Right forelimb (tissue), 1 donor: ENCODE data around the gene LRRC42.

ENCODE experiments used
- DNase-seq: peaks from one replicate; pipeline ENCODE4 v3.0.0-alpha.2; 2018

LRRC42 gene

DNA sequence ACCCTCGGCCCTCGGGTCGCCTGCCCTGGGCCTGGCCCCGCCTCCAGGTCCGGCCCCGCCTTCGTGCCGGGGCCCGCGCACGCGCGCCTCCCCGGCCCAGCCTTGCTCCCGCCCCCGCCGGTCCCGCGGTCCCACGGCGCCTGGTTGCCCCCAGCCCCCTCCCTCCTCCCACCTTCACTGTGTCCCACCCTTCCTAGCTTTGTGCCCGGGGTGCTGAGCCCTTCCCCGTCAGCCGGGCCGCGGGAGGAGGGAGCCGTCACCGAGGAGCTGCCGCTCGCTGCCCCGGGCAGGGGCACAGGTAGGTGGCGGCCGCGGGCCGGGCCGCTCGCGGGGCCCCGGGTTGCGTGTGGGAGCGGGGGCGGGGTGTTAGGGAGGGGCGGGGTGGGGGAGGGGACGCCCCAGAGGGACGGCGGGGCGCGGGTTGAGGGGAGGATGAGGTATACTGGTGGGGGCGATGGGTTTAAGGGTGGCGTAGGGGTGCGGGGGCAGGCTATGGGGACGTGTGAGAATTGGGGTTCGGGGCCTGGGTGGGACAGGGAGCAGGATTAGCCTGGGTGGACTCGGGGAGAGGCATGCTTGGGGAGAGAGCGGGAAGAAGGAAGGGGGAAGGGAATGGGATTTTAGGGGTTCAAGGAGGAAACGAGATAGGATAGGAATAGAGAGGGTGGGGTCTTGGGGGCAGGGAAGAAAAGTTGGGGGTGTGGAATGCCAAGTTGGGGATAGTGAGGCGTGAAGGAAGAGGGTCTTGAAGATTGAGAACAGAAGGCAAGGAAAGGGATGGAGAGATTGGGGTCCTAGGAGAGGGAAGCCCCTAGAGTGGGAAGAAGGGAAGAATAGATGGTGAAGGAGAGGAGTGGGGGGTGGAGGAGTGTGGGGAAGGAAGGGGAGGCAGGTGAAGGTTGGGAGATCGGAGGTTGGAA is at the start of gene LRRC42:
LRRC42 (plus strand) TSS at position 99 of the 920 bp plus-strand sequence. CDS start 5,650 bp downstream, outside the sequence.
- no peak for DNase-seq

DNA sequence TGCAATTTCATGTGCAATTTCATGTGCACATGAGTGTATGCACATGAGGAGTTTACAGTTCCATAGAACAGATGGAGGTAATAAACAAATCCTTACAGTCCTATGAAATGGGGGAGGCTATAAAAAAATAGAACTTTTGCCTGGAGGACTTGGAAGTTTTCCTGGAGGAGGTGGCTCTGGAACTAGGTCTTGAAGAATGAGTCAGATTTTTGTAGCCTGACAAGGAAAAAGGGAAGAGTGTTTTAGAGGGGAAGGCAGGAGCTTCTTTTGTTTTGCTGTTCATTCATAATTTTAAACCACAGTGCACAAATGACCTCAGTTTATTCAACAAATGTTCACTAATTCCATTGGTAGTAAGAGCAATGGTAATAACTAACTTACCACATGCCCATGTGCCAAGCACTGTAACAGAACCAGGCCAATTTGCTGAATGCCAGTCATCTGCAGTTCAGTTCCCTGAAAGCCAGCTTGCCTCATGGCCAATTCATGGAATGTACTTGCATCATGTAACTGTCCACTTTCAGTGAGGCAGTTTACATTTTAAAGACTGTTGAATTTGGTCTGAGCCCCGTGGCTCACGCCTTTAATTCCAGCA is 49.4 kb upstream of the LRRC42 start:
- DNase-seq, result no peak

- no peak for DNase-seq
Measured at GRCh38 chr1:53899206-53899628, 46.9 kb upstream of the LRRC42 start.

DNA sequence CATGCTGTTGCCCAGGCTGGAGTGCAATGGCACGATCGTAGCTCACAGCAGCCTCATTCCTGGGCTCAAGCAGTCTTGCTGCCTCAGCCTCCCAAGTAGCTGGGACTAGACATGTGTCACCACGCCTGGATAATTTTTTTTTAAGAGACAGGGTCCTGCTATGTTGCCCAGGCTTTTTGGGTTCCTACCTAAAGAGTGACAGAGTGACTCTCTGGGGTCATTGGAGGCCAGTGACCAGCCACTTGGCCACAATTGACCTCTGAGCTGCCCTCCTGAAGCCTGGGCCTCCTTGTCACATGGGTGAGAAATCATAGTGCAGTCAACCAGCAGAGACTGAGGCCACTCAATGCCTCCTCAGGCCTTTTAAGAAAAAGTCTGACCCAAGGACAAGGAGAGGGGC is 46.4 kb upstream of the LRRC42 start:
- no peak for DNase-seq

GRCh38 chr1:53902235-53903138 is 43.7 kb upstream of the LRRC42 start:
- DNase-seq, result no peak

- no peak for DNase-seq
Measured at GRCh38 chr1:53905509-53905908, 40.6 kb upstream of the LRRC42 start.

GRCh38 chr1:53906121-53906520 is 40.0 kb upstream of the LRRC42 start:
- no peak for DNase-seq

- DNase-seq, result no peak
Measured at GRCh38 chr1:53909946-53910345, 36.2 kb upstream of the LRRC42 start.

DNA sequence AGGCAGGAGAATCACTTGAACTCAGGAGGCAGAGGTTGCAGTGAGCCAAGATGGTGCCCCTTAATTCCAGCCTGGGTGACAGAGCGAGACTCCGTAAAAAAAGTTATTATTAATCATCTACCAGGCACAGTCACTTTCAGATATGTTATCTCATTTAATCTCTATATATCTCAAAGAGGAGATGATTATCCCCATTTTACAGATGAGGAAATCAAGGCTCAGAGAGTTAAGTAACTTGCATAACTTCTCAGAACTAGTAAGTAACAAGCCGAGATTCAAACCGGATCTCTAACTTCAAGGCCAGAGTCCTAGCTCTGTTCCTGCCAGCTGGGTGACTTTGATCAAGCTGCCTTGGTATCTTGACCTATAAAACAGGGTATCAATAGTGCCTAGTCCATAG is 34.7 kb upstream of the LRRC42 start:
- no peak for DNase-seq

GRCh38 chr1:53913352-53914033 is 32.7 kb upstream of the LRRC42 start:
- no peak for DNase-seq

- no peak for DNase-seq
Measured at GRCh38 chr1:53918343-53918742, 27.8 kb upstream of the LRRC42 start.

- DNase-seq, result no peak
Measured at GRCh38 chr1:53919675-53920066, 26.5 kb upstream of the LRRC42 start.

DNA sequence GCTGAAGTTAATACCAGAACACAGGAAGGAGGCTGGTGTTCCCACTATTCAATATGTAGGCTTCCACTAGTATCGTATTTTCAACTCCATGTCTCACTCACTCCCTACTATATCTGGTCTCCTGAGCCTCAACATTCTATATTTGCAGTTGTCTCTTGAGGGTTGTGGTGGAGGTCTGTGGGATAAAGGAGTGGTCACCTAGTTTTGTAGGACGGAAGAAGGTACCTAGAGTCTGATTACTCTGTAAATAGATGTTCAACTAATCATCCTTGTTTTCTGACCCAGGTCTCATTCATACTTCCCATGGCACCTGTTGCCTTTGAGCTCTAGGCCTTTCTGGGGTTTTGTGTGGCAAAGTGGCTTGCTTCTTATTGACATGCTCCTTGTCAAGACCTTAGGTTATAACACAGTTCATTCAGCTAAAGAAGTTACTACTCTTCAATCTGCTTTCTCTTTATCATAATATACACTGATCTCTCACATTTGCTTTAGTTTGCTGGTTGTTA is 18.7 kb upstream of the LRRC42 start:
- no peak for DNase-seq

- DNase-seq, result no peak
Measured at GRCh38 chr1:53929246-53929960, 16.7 kb upstream of the LRRC42 start.

- no peak for DNase-seq
Measured at GRCh38 chr1:53930932-53931331, 15.2 kb upstream of the LRRC42 start.

- no peak for DNase-seq
Measured at GRCh38 chr1:53931523-53931922, 14.6 kb upstream of the LRRC42 start.

DNA sequence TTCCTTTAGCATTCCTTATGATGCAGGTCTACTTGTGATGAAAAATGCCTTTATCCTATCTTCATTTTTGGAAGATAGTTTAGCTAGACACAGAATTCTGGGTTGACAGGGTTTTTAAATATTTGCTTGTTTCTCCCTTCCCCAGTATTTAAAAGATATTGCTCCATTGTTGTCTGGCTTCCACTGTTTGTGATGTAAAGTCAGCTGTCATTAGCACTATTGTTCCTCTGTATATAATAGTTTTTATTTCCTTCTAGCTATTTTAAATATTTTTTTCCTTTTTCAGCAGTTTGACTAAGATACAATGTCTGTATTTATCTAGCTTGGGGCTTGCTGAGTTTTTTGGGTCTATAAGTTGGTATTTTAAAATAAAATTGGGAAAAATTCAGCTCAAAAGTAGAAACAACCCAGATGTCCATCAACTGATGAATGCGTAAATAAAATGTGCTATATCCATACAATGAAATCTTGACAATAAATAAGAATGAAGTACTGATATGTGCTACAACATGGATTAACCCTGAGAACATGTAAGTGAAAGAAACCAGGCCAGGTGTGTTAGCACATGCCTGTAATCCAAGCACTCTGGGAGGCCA is 11.9 kb upstream of the LRRC42 start:
- no peak for DNase-seq

DNA sequence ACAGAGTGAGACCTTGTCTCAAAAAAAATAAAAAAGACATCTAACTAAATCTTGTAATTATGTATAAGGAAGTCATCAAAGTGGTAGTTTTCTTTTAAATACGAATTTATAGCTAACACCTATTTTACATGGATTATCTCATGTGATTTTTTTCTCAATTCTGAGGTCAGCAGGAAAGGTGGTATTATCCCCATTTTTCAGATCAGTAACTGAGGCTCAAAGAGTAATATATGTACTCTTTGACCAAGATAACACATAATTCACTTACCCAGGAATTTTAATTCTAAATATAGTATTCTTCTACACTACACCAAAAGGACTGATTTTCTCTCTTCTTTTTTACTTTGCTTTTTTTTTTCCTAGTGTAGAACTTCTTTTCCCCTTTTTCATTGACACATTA is 9.7 kb upstream of the LRRC42 start:
- no peak for DNase-seq

GRCh38 chr1:53938136-53938830 is 7.9 kb upstream of the LRRC42 start:
- no peak for DNase-seq

DNA sequence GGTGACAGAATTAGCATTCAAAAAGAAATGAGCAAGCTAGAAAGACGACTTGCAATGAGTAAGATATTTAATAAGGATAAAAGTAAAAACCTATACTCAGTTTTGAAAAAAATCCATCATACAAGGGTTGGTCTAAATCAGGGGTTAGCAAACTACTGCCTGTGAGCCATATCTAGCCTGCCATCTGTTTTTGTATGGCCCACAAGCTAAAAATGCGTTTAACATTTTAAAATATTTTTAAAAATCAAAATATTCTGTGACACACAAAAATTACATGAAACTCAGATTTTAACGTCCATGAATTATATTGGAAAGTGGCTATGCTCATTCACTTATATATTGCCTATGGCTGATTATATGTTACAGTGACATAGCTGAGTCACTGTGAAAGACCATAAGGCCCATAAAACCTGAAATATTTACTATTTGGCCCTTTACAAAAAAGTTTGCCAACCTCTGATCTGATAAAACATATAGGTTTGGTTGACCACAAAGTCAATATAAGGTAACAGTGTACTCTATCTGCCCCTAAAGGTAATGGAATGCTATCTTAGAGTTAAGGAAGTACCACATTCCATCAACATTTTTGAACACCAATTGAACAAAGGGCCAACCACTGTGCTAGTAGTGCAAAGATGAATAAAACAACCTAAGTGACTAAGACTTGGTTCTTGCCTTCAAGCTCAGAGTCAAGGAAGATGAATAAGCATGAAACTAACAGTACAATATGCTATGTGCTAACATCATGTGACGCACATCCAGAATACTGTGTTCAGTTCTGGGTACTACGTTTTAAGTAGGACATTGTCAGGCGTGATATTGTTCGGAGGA is 3.8 kb upstream of the LRRC42 start:
- no peak for DNase-seq
